A549 (cell line): ENCODE measurements around the gene LDLRAD4. TPM values are rescaled to one million over a fixed set of nuclear protein-coding genes. Genes with fewer than 3 reads are reported as not detected.

Source experiments
- ATAC-seq, 2 experiments: fragments of 200-7000 bp in 1 of 2; fragments of >200 bp in 1 of 2; cut with Nextera tagmentation in 1 of 2; cut with Tn5 transposase in 1 of 2; 3 replicates each; pipeline versions ENCODE4 v1.8.0 to v1.9.1; 2018 to 2020; ENCODE audit warnings: mild to moderate bottlenecking in 1 of 2, moderate library complexity in 1 of 2
- CTCF ChIA-PET: fragments of 300-600 bp; sonication (Branson Sonifier 250); formaldehyde crosslinking; extraction: SDS; loops from one replicate; lab custom pipeline; 2021; ENCODE audit warnings: antibody characterized with exemption, inconsistent platforms; lab: Yijun Ruan, JAX
- POLR2A ChIA-PET: fragments of 350-600 bp; formaldehyde crosslinking; extraction: SDS; loops from one replicate; lab custom pipeline; 2021; ENCODE audit warnings: antibody characterized with exemption, inconsistent platforms; lab: Yijun Ruan, JAX
- DNase-seq, 2 experiments: peaks; one replicate each; pipeline versions ENCODE4 v3.0.0 to v3.0.0-alpha.2; 2011 to 2016; ENCODE audit warnings: low read depth in 1 of 2, low spot score in 1 of 2
- FAIRE-seq: peaks from 2 replicates; lab custom pipeline; 2011; peaks lifted over from hg19 to GRCh38; lab: Jason Lieb, UNC
- H3K27ac ChIP-seq, 2 experiments: fragments of >200 bp; sonication (Bioruptor Twin); formaldehyde crosslinking; 3 replicates each; pipeline ENCODE4 v1.5.1; 2016 to 2017
- H3K4me1 ChIP-seq: fragments of >200 bp; sonication (Bioruptor Twin); formaldehyde crosslinking; 3 replicates; pipeline ENCODE4 v1.6.1; 2016
- H3K4me2 ChIP-seq: fragments of >200 bp; sonication (Bioruptor Twin); formaldehyde crosslinking; 3 replicates; pipeline ENCODE4 v1.6.1; 2016
- H3K4me3 ChIP-seq: fragments of >200 bp; sonication (Bioruptor Twin); formaldehyde crosslinking; 3 replicates; pipeline ENCODE4 v1.5.1; 2016
- H3K9me3 ChIP-seq: fragments of >200 bp; sonication (Bioruptor Twin); formaldehyde crosslinking; 3 replicates; pipeline ENCODE4 v1.6.1; 2016
- BHLHE40 ChIP-seq: IDR thresholded peaks from 2 replicates; pipeline ENCODE4 v1.6.1; 2012; ENCODE audit warnings: low read depth, low read length, inconsistent platforms
- CHD2 ChIP-seq: fragments of 150-350 bp; IDR thresholded peaks from 2 replicates; pipeline ENCODE4 v1.6.1; 2014; ENCODE audit warnings: low read length; ENCODE audit not compliant: partially characterized antibody
- CHD4 ChIP-seq: fragments of 200-600 bp; sonication (generic); IDR thresholded peaks from 2 replicates; pipeline ENCODE4 v1.6.1; 2016; ENCODE audit warnings: antibody characterized with exemption, mild to moderate bottlenecking, borderline replicate concordance
- EP300 ChIP-seq, 2 experiments: fragments of >200 bp; sonication (Bioruptor Twin); formaldehyde crosslinking; IDR thresholded peaks; 2 replicates in 1 of 2; 3 replicates in 1 of 2; pipeline ENCODE4 v1.6.1; 2016 to 2017
- FOXS1 ChIP-seq: fragments of 250-450 bp; sonication (Bioruptor Pico); IDR thresholded peaks from 2 replicates; pipeline ENCODE4 v1.5.0; 2020; ENCODE audit warnings: mild to moderate bottlenecking, moderate library complexity
- HDAC2 ChIP-seq: fragments of 200-600 bp; sonication (generic); IDR thresholded peaks from 2 replicates; pipeline ENCODE4 v1.6.1; 2016
- HEYL ChIP-seq: fragments of 250-450 bp; sonication (Bioruptor Pico); IDR thresholded peaks from 2 replicates; pipeline ENCODE4 v1.8.0; 2021; ENCODE audit warnings: mild to moderate bottlenecking, moderate library complexity
- HOXA7 ChIP-seq: fragments of 250-450 bp; sonication (Bioruptor Pico); IDR thresholded peaks from 2 replicates; pipeline ENCODE4 v1.5.0; 2020; ENCODE audit warnings: mild to moderate bottlenecking, moderate library complexity
- KDM1A ChIP-seq: fragments of 200-600 bp; sonication (generic); IDR thresholded peaks from 2 replicates; pipeline ENCODE4 v1.6.1; 2016; ENCODE audit warnings: low read depth, mild to moderate bottlenecking
- MAFK ChIP-seq: fragments of 450-650 bp; IDR thresholded peaks from 2 replicates; pipeline ENCODE4 v1.6.1; 2014; ENCODE audit not compliant: partially characterized antibody
- MAX ChIP-seq: IDR thresholded peaks from 2 replicates; pipeline ENCODE4 v1.6.1; 2012
- MAZ ChIP-seq: fragments of 150-350 bp; IDR thresholded peaks from 2 replicates; pipeline ENCODE4 v1.6.1; 2014; ENCODE audit warnings: antibody characterized with exemption, low read depth, low read length, borderline replicate concordance
- NFE2L2 ChIP-seq: fragments of 150-350 bp; conservative IDR thresholded peaks from 2 replicates; pipeline ENCODE4 v1.6.1; 2014; ENCODE audit warnings: low read length
- PHF8 ChIP-seq: fragments of 200-600 bp; sonication (generic); IDR thresholded peaks from 2 replicates; pipeline ENCODE4 v1.6.1; 2016; ENCODE audit warnings: low read depth, mild to moderate bottlenecking, antibody characterized with exemption, moderate library complexity, borderline replicate concordance
- POLR2A ChIP-seq: IDR thresholded peaks from 2 replicates; pipeline ENCODE4 v1.6.1; 2012; ENCODE audit warnings: mild to moderate bottlenecking, low read length
- POLR2AphosphoS2 ChIP-seq: conservative IDR thresholded peaks from 2 replicates; pipeline ENCODE4 v1.6.1; 2012; ENCODE audit warnings: low read length, improper control_type of control experiment, inconsistent platforms
- SMC3 ChIP-seq: fragments of >200 bp; sonication (Bioruptor Twin); formaldehyde crosslinking; IDR thresholded peaks from 3 replicates; pipeline ENCODE4 v1.6.1; 2018; ENCODE audit warnings: inconsistent platforms
- WGBS: methylation state at CpG from one replicate; pipeline ENCODE4 v1.1.6; 2017; ENCODE audit errors: missing lambda C conversion rate; 5-methylcytosine and 5-hydroxymethylcytosine counted together
- polyA plus RNA-seq, 4 experiments: library from polyadenylated mRNA; depleted of rRNA in 3 of 4; stranded (reverse); fragments of >200 nt; fragmentation: RNase III in 1 of 4; extraction: RNeasy Plus Mini Kit Qiagen cat#74134 plus additional on column Dnase treatment in 1 of 4; gene quantifications; 2 replicates in 3 of 4; 3 replicates in 1 of 4; pipeline ENCODE4 v1.2.3, GENCODE V29; 2011 to 2017
- TF ChIP-seq, protein P1 (sequence below): IDR thresholded peaks from 2 replicates; pipeline ENCODE4 v1.6.1; 2012; ENCODE audit warnings: low read depth, borderline replicate concordance
- TF ChIP-seq, protein P2 (sequence below): fragments of >200 bp; sonication (Bioruptor Twin); formaldehyde crosslinking; IDR thresholded peaks from 2 replicates; pipeline ENCODE4 v1.6.1; 2016
- TF ChIP-seq, protein P3 (sequence below): fragments of 450-650 bp; IDR thresholded peaks from 2 replicates; pipeline ENCODE4 v1.6.1; 2014; ENCODE audit warnings: antibody characterized with exemption
- TF ChIP-seq, protein P4 (sequence below): IDR thresholded peaks from 2 replicates; pipeline ENCODE4 v1.6.1; 2012
- TF ChIP-seq, protein P5 (sequence below): fragments of >200 bp; sonication (Bioruptor Twin); formaldehyde crosslinking; IDR thresholded peaks from 3 replicates; pipeline ENCODE4 v1.5.1; 2016
- TF ChIP-seq, protein P6 (sequence below): fragments of 250-450 bp; sonication (Bioruptor Pico); IDR thresholded peaks from 2 replicates; pipeline ENCODE4 v1.5.0; 2020; ENCODE audit warnings: low read depth, mild to moderate bottlenecking, moderate library complexity
- TF ChIP-seq, protein P7 (sequence below): fragments of 200-600 bp; sonication (generic); IDR thresholded peaks from 2 replicates; pipeline ENCODE4 v1.6.1; 2016; ENCODE audit warnings: antibody characterized with exemption, mild to moderate bottlenecking, moderate library complexity

LDLRAD4 gene
- polyA plus RNA-seq, 2 of the 4 experiments (the other 2 are of a cell fraction), result 5.2 to 7.6 TPM

DNA sequence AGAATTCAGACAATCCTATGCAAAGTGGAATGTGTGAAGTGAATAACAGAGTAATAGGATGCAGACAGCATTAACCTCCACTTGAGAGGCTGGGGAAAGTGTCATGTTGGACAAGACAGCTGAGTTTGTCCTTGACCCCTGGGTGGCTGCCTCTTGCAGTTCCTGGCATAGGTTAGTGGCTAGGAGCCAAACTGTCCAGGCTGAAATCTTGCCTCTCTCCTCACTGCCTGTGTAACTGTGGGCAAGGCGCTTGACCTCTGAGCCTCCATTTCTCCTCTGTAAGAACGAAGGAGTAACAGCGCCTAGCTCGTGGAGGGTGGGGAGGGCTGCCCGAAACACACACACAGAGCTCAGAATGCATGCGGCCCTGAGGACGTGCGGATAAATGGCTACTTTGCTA is 34.8 kb upstream of the LDLRAD4 start:
- no peaks in the 10 kb centered on the region for H3K9me3 ChIP-seq
- H3K4me3 ChIP-seq, result no peak overlapping the region
- CTCF ChIA-PET, result no interaction called here
- 90% methylated on average over 8 of the region's 8 CpGs for WGBS
- H3K27ac ChIP-seq, result no peak overlapping the region
- no peak for ATAC-seq
- no peak overlapping the region for H3K4me2 ChIP-seq
- FAIRE-seq, result no peak
- TF ChIP-seq PHF8 (no peak), MAZ (no peak), HEYL (CRISPR knock-in tag) (no peak), KDM1A (no peak), EP300 (IDR thresholded peaks at IDR 0.05) (no peak), CHD2 (no peak), POLR2A (no peak), FOXS1 (CRISPR knock-in tag) (no peak)
- TF ChIP-seq, protein P1, sequence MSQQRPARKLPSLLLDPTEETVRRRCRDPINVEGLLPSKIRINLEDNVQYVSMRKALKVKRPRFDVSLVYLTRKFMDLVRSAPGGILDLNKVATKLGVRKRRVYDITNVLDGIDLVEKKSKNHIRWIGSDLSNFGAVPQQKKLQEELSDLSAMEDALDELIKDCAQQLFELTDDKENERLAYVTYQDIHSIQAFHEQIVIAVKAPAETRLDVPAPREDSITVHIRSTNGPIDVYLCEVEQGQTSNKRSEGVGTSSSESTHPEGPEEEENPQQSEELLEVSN, result no peak
- TF ChIP-seq, protein P2, sequence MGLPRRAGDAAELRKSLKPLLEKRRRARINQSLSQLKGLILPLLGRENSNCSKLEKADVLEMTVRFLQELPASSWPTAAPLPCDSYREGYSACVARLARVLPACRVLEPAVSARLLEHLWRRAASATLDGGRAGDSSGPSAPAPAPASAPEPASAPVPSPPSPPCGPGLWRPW, result no peak
- TF ChIP-seq, protein P3, sequence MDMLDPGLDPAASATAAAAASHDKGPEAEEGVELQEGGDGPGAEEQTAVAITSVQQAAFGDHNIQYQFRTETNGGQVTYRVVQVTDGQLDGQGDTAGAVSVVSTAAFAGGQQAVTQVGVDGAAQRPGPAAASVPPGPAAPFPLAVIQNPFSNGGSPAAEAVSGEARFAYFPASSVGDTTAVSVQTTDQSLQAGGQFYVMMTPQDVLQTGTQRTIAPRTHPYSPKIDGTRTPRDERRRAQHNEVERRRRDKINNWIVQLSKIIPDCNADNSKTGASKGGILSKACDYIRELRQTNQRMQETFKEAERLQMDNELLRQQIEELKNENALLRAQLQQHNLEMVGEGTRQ, result no peak
- TF ChIP-seq, protein P4, sequence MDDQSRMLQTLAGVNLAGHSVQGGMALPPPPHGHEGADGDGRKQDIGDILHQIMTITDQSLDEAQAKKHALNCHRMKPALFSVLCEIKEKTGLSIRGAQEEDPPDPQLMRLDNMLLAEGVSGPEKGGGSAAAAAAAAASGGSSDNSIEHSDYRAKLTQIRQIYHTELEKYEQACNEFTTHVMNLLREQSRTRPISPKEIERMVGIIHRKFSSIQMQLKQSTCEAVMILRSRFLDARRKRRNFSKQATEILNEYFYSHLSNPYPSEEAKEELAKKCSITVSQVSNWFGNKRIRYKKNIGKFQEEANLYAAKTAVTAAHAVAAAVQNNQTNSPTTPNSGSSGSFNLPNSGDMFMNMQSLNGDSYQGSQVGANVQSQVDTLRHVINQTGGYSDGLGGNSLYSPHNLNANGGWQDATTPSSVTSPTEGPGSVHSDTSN, result no peak
- TF ChIP-seq, protein P5, sequence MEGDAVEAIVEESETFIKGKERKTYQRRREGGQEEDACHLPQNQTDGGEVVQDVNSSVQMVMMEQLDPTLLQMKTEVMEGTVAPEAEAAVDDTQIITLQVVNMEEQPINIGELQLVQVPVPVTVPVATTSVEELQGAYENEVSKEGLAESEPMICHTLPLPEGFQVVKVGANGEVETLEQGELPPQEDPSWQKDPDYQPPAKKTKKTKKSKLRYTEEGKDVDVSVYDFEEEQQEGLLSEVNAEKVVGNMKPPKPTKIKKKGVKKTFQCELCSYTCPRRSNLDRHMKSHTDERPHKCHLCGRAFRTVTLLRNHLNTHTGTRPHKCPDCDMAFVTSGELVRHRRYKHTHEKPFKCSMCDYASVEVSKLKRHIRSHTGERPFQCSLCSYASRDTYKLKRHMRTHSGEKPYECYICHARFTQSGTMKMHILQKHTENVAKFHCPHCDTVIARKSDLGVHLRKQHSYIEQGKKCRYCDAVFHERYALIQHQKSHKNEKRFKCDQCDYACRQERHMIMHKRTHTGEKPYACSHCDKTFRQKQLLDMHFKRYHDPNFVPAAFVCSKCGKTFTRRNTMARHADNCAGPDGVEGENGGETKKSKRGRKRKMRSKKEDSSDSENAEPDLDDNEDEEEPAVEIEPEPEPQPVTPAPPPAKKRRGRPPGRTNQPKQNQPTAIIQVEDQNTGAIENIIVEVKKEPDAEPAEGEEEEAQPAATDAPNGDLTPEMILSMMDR, result no peak
- TF ChIP-seq, all 56 proteins: peak for 0
- H3K4me1 ChIP-seq, result no peaks in the 10 kb centered on the region
- POLR2A ChIA-PET, result no interaction called here
- no peak for DNase-seq

GRCh38 chr18:13184396-13184795 is 34.2 kb upstream of the LDLRAD4 start:
- DNase-seq (no peak), ATAC-seq (no peak), FAIRE-seq (no peak)
- POLR2A ChIA-PET, result no interaction called here
- no peak for TF ChIP-seq NFE2L2
- no peak for TF ChIP-seq POLR2AphosphoS2
- no peak for TF ChIP-seq CHD4
- TF ChIP-seq, protein P3, result no peak
- TF ChIP-seq BHLHE40, result no peak
- TF ChIP-seq HDAC2, result no peak
- TF ChIP-seq SMC3, result no peak
- TF ChIP-seq MAFK, result no peak
- TF ChIP-seq PHF8, result no peak
- TF ChIP-seq HOXA7, result no peak
- TF ChIP-seq, protein P6, sequence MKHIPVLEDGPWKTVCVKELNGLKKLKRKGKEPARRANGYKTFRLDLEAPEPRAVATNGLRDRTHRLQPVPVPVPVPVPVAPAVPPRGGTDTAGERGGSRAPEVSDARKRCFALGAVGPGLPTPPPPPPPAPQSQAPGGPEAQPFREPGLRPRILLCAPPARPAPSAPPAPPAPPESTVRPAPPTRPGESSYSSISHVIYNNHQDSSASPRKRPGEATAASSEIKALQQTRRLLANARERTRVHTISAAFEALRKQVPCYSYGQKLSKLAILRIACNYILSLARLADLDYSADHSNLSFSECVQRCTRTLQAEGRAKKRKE, result no peak
- TF ChIP-seq MAX, result no peak
- TF ChIP-seq, protein P7, sequence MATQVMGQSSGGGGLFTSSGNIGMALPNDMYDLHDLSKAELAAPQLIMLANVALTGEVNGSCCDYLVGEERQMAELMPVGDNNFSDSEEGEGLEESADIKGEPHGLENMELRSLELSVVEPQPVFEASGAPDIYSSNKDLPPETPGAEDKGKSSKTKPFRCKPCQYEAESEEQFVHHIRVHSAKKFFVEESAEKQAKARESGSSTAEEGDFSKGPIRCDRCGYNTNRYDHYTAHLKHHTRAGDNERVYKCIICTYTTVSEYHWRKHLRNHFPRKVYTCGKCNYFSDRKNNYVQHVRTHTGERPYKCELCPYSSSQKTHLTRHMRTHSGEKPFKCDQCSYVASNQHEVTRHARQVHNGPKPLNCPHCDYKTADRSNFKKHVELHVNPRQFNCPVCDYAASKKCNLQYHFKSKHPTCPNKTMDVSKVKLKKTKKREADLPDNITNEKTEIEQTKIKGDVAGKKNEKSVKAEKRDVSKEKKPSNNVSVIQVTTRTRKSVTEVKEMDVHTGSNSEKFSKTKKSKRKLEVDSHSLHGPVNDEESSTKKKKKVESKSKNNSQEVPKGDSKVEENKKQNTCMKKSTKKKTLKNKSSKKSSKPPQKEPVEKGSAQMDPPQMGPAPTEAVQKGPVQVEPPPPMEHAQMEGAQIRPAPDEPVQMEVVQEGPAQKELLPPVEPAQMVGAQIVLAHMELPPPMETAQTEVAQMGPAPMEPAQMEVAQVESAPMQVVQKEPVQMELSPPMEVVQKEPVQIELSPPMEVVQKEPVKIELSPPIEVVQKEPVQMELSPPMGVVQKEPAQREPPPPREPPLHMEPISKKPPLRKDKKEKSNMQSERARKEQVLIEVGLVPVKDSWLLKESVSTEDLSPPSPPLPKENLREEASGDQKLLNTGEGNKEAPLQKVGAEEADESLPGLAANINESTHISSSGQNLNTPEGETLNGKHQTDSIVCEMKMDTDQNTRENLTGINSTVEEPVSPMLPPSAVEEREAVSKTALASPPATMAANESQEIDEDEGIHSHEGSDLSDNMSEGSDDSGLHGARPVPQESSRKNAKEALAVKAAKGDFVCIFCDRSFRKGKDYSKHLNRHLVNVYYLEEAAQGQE, result no peak
- TF ChIP-seq, protein P5, result no peak
- CTCF ChIA-PET, result no interaction called here
- 69% methylated on average over 8 of the region's 9 CpGs for WGBS
- Histone ChIP-seq H3K4me1 (no peaks in the 10 kb centered on the region), H3K27ac (no peak overlapping the region), H3K4me3 (no peak overlapping the region), H3K4me2 (no peak overlapping the region), H3K9me3 (no peaks in the 10 kb centered on the region)
